H9 (cell line): ENCODE results near the gene FYN. TPM values are rescaled to one million over a fixed set of nuclear protein-coding genes. Genes with fewer than 3 reads are reported as not detected.

Source experiments
- DNase-seq: peaks from one replicate; pipeline ENCODE4 v3.0.0-alpha.2; 2017
- H2AFZ ChIP-seq: one replicate; pipeline ENCODE4 v1.6.1; 2013; ENCODE audit warnings: mild to moderate bottlenecking, low read length, control low read depth, moderate library complexity
- H2AK5ac ChIP-seq: 2 replicates; pipeline ENCODE4 v1.6.1; 2013; ENCODE audit warnings: low read length, control low read depth, mixed read lengths; ENCODE audit not compliant: insufficient read length
- H2BK120ac ChIP-seq: one replicate; pipeline ENCODE4 v1.6.1; 2013; ENCODE audit warnings: low read depth, mild to moderate bottlenecking, low read length, control low read depth, inconsistent platforms; ENCODE audit not compliant: poor library complexity, severe bottlenecking
- H2BK12ac ChIP-seq: 2 replicates; pipeline ENCODE4 v1.6.1; 2013; ENCODE audit warnings: low read length, control low read depth, mixed read lengths, low read depth; ENCODE audit not compliant: insufficient read length
- H2BK15ac ChIP-seq: 2 replicates; pipeline ENCODE4 v1.6.1; 2013; ENCODE audit warnings: low read depth, low read length, control low read depth
- H2BK20ac ChIP-seq: one replicate; pipeline ENCODE4 v1.6.1; 2013; ENCODE audit warnings: low read depth, mild to moderate bottlenecking, low read length, control low read depth, inconsistent platforms; ENCODE audit not compliant: poor library complexity, severe bottlenecking
- H2BK5ac ChIP-seq: 2 replicates; pipeline ENCODE4 v1.6.1; 2013; ENCODE audit warnings: low read length, control low read depth, mixed read lengths; ENCODE audit not compliant: insufficient read length
- H3K14ac ChIP-seq: 2 replicates; pipeline ENCODE4 v1.6.1; 2013; ENCODE audit warnings: low read length, control low read depth; ENCODE audit not compliant: insufficient read depth
- H3K18ac ChIP-seq: 2 replicates; pipeline ENCODE4 v1.6.1; 2013; ENCODE audit warnings: low read depth, mild to moderate bottlenecking, mixed read lengths, low read length, control low read depth; ENCODE audit not compliant: insufficient read length
- H3K23ac ChIP-seq: 2 replicates; pipeline ENCODE4 v1.6.1; 2013; ENCODE audit warnings: low read length, control low read depth, mixed read lengths, low read depth; ENCODE audit not compliant: insufficient read length
- H3K23me2 ChIP-seq: 2 replicates; pipeline ENCODE4 v1.6.1; 2013; ENCODE audit warnings: low read depth, mild to moderate bottlenecking, mixed read lengths, low read length, control low read depth; ENCODE audit not compliant: insufficient read length, poor library complexity, severe bottlenecking
- H3K27ac ChIP-seq: 2 replicates; pipeline ENCODE4 v1.5.1; 2013; ENCODE audit warnings: low read length, control low read depth, mixed read lengths, low read depth; ENCODE audit not compliant: insufficient read length
- H3K27me3 ChIP-seq: 2 replicates; pipeline ENCODE4 v1.6.1; 2013; ENCODE audit warnings: low read length, control low read depth, inconsistent platforms; ENCODE audit not compliant: insufficient read depth
- H3K4ac ChIP-seq: 2 replicates; pipeline ENCODE4 v1.6.1; 2013; ENCODE audit warnings: low read depth, mild to moderate bottlenecking, control low read depth, inconsistent platforms, low read length, moderate library complexity
- H3K4me1 ChIP-seq: 2 replicates; pipeline ENCODE4 v1.6.1; 2013; ENCODE audit warnings: low read length, control low read depth, inconsistent platforms; ENCODE audit not compliant: insufficient read depth
- H3K4me2 ChIP-seq: 2 replicates; pipeline ENCODE4 v1.6.1; 2013; ENCODE audit warnings: low read length, control low read depth, mixed read lengths; ENCODE audit not compliant: insufficient read length, insufficient read depth
- H3K56ac ChIP-seq: 2 replicates; pipeline ENCODE4 v1.6.1; 2013; ENCODE audit warnings: low read depth, mild to moderate bottlenecking, mixed read lengths, low read length, control low read depth; ENCODE audit not compliant: insufficient read length
- H3K79me1 ChIP-seq: 2 replicates; pipeline ENCODE4 v1.6.1; 2013; ENCODE audit warnings: low read depth, mild to moderate bottlenecking, moderate library complexity, low read length, control low read depth, inconsistent platforms; ENCODE audit not compliant: insufficient read depth, poor library complexity, severe bottlenecking
- H3K79me2 ChIP-seq: 2 replicates; pipeline ENCODE4 v1.6.1; 2013; ENCODE audit warnings: low read length, control low read depth, inconsistent platforms; ENCODE audit not compliant: insufficient read depth
- H3K9ac ChIP-seq: 2 replicates; pipeline ENCODE4 v1.6.1; 2013; ENCODE audit warnings: low read length, control low read depth, mixed read lengths; ENCODE audit not compliant: insufficient read length; ENCODE audit errors: extremely low read depth
- H3K9me3 ChIP-seq: one replicate; pipeline ENCODE4 v1.6.1; 2013; ENCODE audit warnings: low read depth, low read length, inconsistent platforms; ENCODE audit not compliant: control insufficient read depth
- H3T11ph ChIP-seq: one replicate; pipeline ENCODE4 v1.6.1; 2013; ENCODE audit warnings: mild to moderate bottlenecking, low read length, control low read depth, inconsistent platforms
- H4K20me1 ChIP-seq: one replicate; pipeline ENCODE4 v1.6.1; 2013; ENCODE audit not compliant: control insufficient read depth, insufficient read length, insufficient read depth
- H4K5ac ChIP-seq: 2 replicates; pipeline ENCODE4 v1.6.1; 2013; ENCODE audit warnings: low read depth, mild to moderate bottlenecking, mixed read lengths, low read length, control low read depth; ENCODE audit not compliant: insufficient read length
- H4K8ac ChIP-seq: replicated peaks from 2 replicates; pipeline ENCODE4 v1.6.1; 2013; ENCODE audit warnings: low read length, control low read depth, mixed read lengths, low read depth; ENCODE audit not compliant: insufficient read length
- H4K91ac ChIP-seq: 2 replicates; pipeline ENCODE4 v1.6.1; 2013; ENCODE audit warnings: low read depth, mild to moderate bottlenecking, moderate library complexity, mixed read lengths, low read length, control low read depth; ENCODE audit not compliant: insufficient read length
- H3K27ac Mint-ChIP-seq, 3 experiments: 2 replicates in 2 of 3; 3 replicates in 1 of 3; pipeline ENCODE4 v1.8.0; 2020 to 2021; ENCODE audit warnings: mixed read lengths in 3 of 3, mild to moderate bottlenecking in 1 of 3, moderate library complexity in 1 of 3
- H3K27me3 Mint-ChIP-seq: 2 replicates; pipeline ENCODE4 v1.8.0; 2021; ENCODE audit warnings: low read depth, mild to moderate bottlenecking, moderate library complexity, mixed read lengths
- H3K36me3 Mint-ChIP-seq, 3 experiments: 2 replicates in 2 of 3; 3 replicates in 1 of 3; pipeline ENCODE4 v1.8.0; 2020 to 2021; ENCODE audit warnings: low read depth in 3 of 3, mixed read lengths in 3 of 3; ENCODE audit not compliant: insufficient read depth in 1 of 3
- H3K4me1 Mint-ChIP-seq, 2 experiments: 2 replicates each; pipeline ENCODE4 v1.8.0; 2020; ENCODE audit warnings: mixed read lengths in 2 of 2
- H3K4me3 Mint-ChIP-seq, 2 experiments: 2 replicates in 1 of 2; 3 replicates in 1 of 2; pipeline ENCODE4 v1.8.0; 2020 to 2021; ENCODE audit warnings: mild to moderate bottlenecking in 2 of 2, mixed read lengths in 2 of 2, moderate library complexity in 1 of 2
- H3K9me3 Mint-ChIP-seq, 2 experiments: 2 replicates in 1 of 2; 3 replicates in 1 of 2; pipeline ENCODE4 v1.8.0; 2020; ENCODE audit warnings: mild to moderate bottlenecking in 2 of 2, mixed read lengths in 2 of 2, moderate library complexity in 1 of 2
- WGBS: extraction: QIAGEN DNeasy Blood & Tissue Kit; methylation state at CpG from one replicate; pipeline ENCODE4 v1.1.7; 2013; ENCODE audit warnings: missing lambda C conversion rate, low lambda C conversion rate, mixed read lengths; ENCODE audit not compliant: insufficient read length; ENCODE audit errors: extremely low coverage; 5-methylcytosine and 5-hydroxymethylcytosine counted together
- total RNA-seq: library from RNA; stranded (reverse); gene quantifications from 2 replicates; pipeline ENCODE4 v1.2.1, GENCODE V29; 2021
- TF ChIP-seq, protein P1 (sequence below): fragments of 200-600 bp; sonication (generic); conservative IDR thresholded peaks from 3 replicates; pipeline ENCODE4 v1.8.0; 2021; ENCODE audit warnings: antibody characterized with exemption, mild to moderate bottlenecking

The FYN gene
- total RNA-seq, 1 experiment from 2014 or later = 64.8 TPM

DNA sequence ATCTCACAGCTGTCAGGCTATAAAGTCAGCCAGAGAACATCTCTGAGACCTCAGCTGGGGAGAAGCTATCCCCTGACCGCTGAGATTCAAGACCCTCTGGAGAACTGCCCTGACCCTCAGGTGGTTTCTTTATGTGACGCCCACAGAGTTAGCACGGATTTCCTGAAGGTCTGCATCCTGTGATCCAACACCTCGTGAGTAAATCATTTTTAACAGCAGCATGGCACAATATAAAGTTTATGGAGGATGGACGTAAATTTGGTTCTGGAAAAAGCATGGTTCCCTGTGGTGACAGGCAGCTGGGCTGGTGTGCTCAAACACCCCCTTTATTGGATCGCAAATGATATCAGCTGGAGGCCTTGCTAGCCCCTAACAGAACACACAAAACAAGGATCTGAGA, 242.2 kb downstream of the FYN start:
- DNase-seq = no peak
- Mint-ChIP-seq H3K27me3 (peaks cover 8% of the 10 kb centered on the region), H3K9me3 (no peaks in the 10 kb centered on the region), H3K4me3 (no peak overlapping the region; a peak in 1 of 5 replicates), H3K36me3 (no peaks in the 10 kb centered on the region), H3K4me1 (peaks cover 21 to 33% of the 10 kb centered on the region in 2 experiments), H3K27ac (peak overlapping the region in 1 of 3 experiments; percentile 41; a peak in 1 of 7 replicates)
- H2BK15ac ChIP-seq = no peak overlapping the region
- H4K91ac ChIP-seq = no peak overlapping the region
- WGBS = no CpG with 5 or more reads among the region's 6 CpGs
- no peak overlapping the region for H4K8ac ChIP-seq
- no peak overlapping the region for H3K27ac ChIP-seq
- H3K23me2 ChIP-seq = no peaks in the 10 kb centered on the region
- no peak overlapping the region for H3K23ac ChIP-seq
- no peak overlapping the region for H3T11ph ChIP-seq
- no peaks in the 10 kb centered on the region for H3K27me3 ChIP-seq
- H4K5ac ChIP-seq = no peak overlapping the region
- no peak overlapping the region for H2BK5ac ChIP-seq
- no peaks in the 10 kb centered on the region for H3K79me1 ChIP-seq
- no peak overlapping the region for H2BK120ac ChIP-seq
- H3K4me1 ChIP-seq = 0 out of 2 replicates have a peak, but pooled peaks cover 8% of the 10 kb centered on the region
- TF ChIP-seq, protein P1, sequence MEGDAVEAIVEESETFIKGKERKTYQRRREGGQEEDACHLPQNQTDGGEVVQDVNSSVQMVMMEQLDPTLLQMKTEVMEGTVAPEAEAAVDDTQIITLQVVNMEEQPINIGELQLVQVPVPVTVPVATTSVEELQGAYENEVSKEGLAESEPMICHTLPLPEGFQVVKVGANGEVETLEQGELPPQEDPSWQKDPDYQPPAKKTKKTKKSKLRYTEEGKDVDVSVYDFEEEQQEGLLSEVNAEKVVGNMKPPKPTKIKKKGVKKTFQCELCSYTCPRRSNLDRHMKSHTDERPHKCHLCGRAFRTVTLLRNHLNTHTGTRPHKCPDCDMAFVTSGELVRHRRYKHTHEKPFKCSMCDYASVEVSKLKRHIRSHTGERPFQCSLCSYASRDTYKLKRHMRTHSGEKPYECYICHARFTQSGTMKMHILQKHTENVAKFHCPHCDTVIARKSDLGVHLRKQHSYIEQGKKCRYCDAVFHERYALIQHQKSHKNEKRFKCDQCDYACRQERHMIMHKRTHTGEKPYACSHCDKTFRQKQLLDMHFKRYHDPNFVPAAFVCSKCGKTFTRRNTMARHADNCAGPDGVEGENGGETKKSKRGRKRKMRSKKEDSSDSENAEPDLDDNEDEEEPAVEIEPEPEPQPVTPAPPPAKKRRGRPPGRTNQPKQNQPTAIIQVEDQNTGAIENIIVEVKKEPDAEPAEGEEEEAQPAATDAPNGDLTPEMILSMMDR = no peak
- no peak overlapping the region for H2AFZ ChIP-seq
- H2BK12ac ChIP-seq = no peak overlapping the region
- no peak overlapping the region for H3K9ac ChIP-seq
- no peak overlapping the region for H3K4me2 ChIP-seq
- H2AK5ac ChIP-seq = no peak overlapping the region
- H3K56ac ChIP-seq = no peak overlapping the region
- no peaks in the 10 kb centered on the region for H3K79me2 ChIP-seq
- H3K18ac ChIP-seq = no peak overlapping the region
- no peak overlapping the region for H2BK20ac ChIP-seq
- H3K4ac ChIP-seq = no peak overlapping the region
- H3K14ac ChIP-seq = no peak overlapping the region
- H3K9me3 ChIP-seq = no peaks in the 10 kb centered on the region
- H4K20me1 ChIP-seq = no peaks in the 10 kb centered on the region
